Measurements from ENCODE around the gene USP2. TPM values are rescaled to one million over a fixed set of nuclear protein-coding genes. Genes with fewer than 3 reads are reported as not detected.
A peak's percentile ranks its signal among the peaks of the same experiment; 100 is the strongest.

USP2 gene, protein sequence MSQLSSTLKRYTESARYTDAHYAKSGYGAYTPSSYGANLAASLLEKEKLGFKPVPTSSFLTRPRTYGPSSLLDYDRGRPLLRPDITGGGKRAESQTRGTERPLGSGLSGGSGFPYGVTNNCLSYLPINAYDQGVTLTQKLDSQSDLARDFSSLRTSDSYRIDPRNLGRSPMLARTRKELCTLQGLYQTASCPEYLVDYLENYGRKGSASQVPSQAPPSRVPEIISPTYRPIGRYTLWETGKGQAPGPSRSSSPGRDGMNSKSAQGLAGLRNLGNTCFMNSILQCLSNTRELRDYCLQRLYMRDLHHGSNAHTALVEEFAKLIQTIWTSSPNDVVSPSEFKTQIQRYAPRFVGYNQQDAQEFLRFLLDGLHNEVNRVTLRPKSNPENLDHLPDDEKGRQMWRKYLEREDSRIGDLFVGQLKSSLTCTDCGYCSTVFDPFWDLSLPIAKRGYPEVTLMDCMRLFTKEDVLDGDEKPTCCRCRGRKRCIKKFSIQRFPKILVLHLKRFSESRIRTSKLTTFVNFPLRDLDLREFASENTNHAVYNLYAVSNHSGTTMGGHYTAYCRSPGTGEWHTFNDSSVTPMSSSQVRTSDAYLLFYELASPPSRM
- polyA plus RNA-seq (2013), result 0.87 TPM

DNA sequence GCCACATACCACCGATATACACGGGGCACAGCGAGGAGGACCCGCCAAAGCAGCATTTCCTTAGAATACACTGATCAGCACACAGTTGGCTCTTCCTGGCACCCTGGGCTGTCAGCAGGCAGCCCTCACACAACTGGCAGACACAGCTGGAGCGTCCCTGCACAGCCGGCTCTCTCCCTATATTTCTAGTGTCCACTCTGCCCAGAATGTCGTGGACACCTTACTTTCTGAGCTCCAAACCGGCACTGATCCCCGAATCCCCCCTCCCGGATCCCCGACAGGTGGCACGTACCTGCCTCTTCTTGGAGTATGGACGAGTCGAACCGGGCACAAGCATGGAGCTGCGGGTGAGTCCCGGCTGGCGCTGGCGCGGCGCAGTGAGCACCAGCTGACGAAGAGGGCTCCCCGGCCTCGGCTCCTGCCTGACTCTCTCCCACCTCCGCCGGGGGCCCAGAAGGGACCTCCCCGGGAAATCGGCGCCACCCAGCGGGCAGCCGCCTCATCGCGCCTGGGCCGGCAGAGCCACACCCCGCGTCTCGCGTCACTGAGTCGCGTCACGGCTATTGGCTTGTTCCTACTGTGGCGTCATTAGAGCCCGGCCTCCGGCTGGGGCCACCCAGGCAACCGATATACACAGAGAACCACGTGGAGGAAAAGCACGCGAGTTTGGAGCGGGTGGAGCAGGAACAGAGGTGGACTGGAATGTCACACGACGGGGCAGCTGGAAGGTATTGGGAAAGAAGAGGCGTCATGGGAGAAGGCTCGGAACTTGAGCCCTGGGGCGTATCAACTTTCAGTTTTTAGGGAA is at the start of gene USP2:
USP2 (minus strand) TSS at position 510 of the 808 bp plus-strand sequence. CDS start 8,210 bp downstream, outside the sequence.
- Histone ChIP-seq H3K4me3 (ENCODE audit: control insufficient read depth in 1 of 7, extremely low read depth in 1 of 7, insufficient read depth in 4 of 7, low read depth in 2 of 7, low read length in 6 of 7) (peak within 1 kb of the TSS; percentile 32 to 84 (median 74)), H3K27ac (ENCODE audit: insufficient read depth in 1 of 2, low read depth in 1 of 2, low read length in 2 of 2, poor library complexity in 1 of 2, severe bottlenecking in 2 of 2) (peak within 1 kb of the TSS; percentile 54 to 80), H3K27me3 (replicated peaks in 2 of 5; ENCODE audit: control insufficient read depth in 4 of 5, insufficient read depth in 5 of 5, low read length in 4 of 5) (peaks cover 2 to 14% (median 6%) of the 10 kb centered on the region in 5 experiments), H3K4me1 (ENCODE audit: control extremely low read depth in 1 of 4, control insufficient read depth in 4 of 4, insufficient read depth in 4 of 4, low read length in 3 of 4) (peaks cover 0 to 18% (median 16%) of the 10 kb centered on the region in 4 experiments), H3K36me3 (ENCODE audit: control insufficient read depth in 4 of 4, insufficient read depth in 4 of 4, low read length in 3 of 4) (no peaks in the 10 kb centered on the region), H3K9me3 (ENCODE audit: control extremely low read depth in 1 of 5, control insufficient read depth in 4 of 5, insufficient read depth in 2 of 5, low read depth in 1 of 5, low read length in 4 of 5) (no peaks in the 10 kb centered on the region)
- ChIA-PET CTCF (interaction anchor here (0.8 to 13.9 kb wide), 10 partner anchors 8 to 144 kb away, joined by 3 to 132 read pairs (median 4); no protein-coding TSS in a partner anchor), POLR2A (interaction anchor here (0.9 to 1.0 kb wide), 2 partner anchors 20 to 25 kb away, joined by 3 to 4 read pairs; no protein-coding TSS in a partner anchor)
- 0% methylated on average over 52 of the region's 54 CpGs for WGBS (ENCODE audit: insufficient coverage)
- DNase-seq, result peak; percentile 95 to 96 (median 95)

DNA sequence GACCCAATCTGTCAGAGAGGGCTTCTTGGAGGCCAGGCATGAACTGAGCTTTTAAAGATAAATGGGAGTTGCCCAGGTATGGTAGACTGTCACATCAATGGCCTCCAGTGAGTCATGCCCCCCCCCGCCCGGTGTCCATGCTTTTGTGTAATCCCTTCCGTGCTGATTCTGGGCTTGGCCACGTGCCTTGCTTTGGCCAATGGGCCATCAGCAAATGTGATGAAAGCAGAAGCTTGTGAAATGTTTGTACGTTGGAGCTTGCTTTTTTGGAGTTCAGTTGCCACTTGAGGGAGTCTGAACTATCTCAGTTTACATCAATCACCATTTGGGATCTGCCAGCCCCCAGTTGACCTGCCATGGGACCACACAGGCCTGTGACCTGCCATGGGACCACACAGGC is 45.8 kb upstream of the USP2 start:
- POLR2A ChIA-PET, result no interaction called here

DNA sequence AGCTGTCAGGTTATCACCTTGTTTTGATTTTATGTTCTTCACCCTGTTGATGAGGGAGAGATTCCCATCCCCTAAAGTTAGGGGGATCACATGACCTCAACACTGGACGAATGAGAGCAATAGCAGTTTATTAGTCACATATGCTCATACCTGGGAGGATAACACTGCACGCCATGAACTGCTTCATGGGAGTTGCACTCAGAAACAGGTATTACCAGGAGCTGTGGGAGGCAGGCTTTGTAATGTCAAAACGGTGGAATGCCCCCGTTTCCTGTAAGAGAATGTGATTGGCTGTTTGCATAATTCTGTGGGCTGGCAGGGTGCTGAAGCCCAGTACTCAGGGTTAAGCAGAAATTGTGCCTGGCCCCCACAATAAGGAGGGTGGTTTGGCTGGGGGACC is 44.7 kb upstream of the USP2 start:
- 84% methylated on average over 4 of the region's 4 CpGs for WGBS (ENCODE audit: insufficient coverage)
- ChIA-PET CTCF (no interaction called here), POLR2A (interaction anchor here (0.6 kb wide), 1 partner anchor 188 kb away, joined by 5 read pairs; no protein-coding TSS in a partner anchor)
- H3K27ac ChIP-seq (ENCODE audit: insufficient read depth in 1 of 2, low read depth in 1 of 2, low read length in 2 of 2, poor library complexity in 1 of 2, severe bottlenecking in 2 of 2), result no peak overlapping the region
- no peaks in the 10 kb centered on the region for H3K36me3 ChIP-seq (ENCODE audit: control insufficient read depth in 4 of 4, insufficient read depth in 4 of 4, low read length in 3 of 4)
- H3K9me3 ChIP-seq (ENCODE audit: control extremely low read depth in 1 of 5, control insufficient read depth in 4 of 5, insufficient read depth in 2 of 5, low read depth in 1 of 5, low read length in 4 of 5), result peaks cover 0 to 4% (median 0%) of the 10 kb centered on the region in 5 experiments
- H3K4me1 ChIP-seq (ENCODE audit: control extremely low read depth in 1 of 4, control insufficient read depth in 4 of 4, insufficient read depth in 4 of 4, low read length in 3 of 4), result peaks cover 0 to 20% (median 17%) of the 10 kb centered on the region in 4 experiments
- no peak overlapping the region for H3K4me3 ChIP-seq (ENCODE audit: control insufficient read depth in 1 of 7, extremely low read depth in 1 of 7, insufficient read depth in 4 of 7, low read depth in 2 of 7, low read length in 6 of 7)
- no peak for DNase-seq
- peaks cover 2 to 31% (median 8%) of the 10 kb centered on the region in 5 experiments for H3K27me3 ChIP-seq (replicated peaks in 2 of 5; ENCODE audit: control insufficient read depth in 4 of 5, insufficient read depth in 5 of 5, low read length in 4 of 5)

More for the DNA sequence above, 45.8 kb upstream of the USP2 start:
- peaks cover 0 to 4% (median 0%) of the 10 kb centered on the region in 5 experiments for H3K9me3 ChIP-seq (ENCODE audit: control extremely low read depth in 1 of 5, control insufficient read depth in 4 of 5, insufficient read depth in 2 of 5, low read depth in 1 of 5, low read length in 4 of 5)
- H3K36me3 ChIP-seq (ENCODE audit: control insufficient read depth in 4 of 4, insufficient read depth in 4 of 4, low read length in 3 of 4), result no peaks in the 10 kb centered on the region
- DNase-seq, result no peak
- H3K4me3 ChIP-seq (ENCODE audit: control insufficient read depth in 1 of 7, extremely low read depth in 1 of 7, insufficient read depth in 4 of 7, low read depth in 2 of 7, low read length in 6 of 7), result no peak overlapping the region
- no peak overlapping the region for H3K27ac ChIP-seq (ENCODE audit: insufficient read depth in 1 of 2, low read depth in 1 of 2, low read length in 2 of 2, poor library complexity in 1 of 2, severe bottlenecking in 2 of 2)
- CTCF ChIA-PET, result no interaction called here
- peaks cover 0 to 11% (median 10%) of the 10 kb centered on the region in 4 experiments for H3K4me1 ChIP-seq (ENCODE audit: control extremely low read depth in 1 of 4, control insufficient read depth in 4 of 4, insufficient read depth in 4 of 4, low read length in 3 of 4)
- H3K27me3 ChIP-seq (replicated peaks in 2 of 5; ENCODE audit: control insufficient read depth in 4 of 5, insufficient read depth in 5 of 5, low read length in 4 of 5), result peaks cover 0 to 20% (median 4%) of the 10 kb centered on the region in 5 experiments
- WGBS (ENCODE audit: insufficient coverage), result no CpG with 5 or more reads among the region's 5 CpGs

DNA sequence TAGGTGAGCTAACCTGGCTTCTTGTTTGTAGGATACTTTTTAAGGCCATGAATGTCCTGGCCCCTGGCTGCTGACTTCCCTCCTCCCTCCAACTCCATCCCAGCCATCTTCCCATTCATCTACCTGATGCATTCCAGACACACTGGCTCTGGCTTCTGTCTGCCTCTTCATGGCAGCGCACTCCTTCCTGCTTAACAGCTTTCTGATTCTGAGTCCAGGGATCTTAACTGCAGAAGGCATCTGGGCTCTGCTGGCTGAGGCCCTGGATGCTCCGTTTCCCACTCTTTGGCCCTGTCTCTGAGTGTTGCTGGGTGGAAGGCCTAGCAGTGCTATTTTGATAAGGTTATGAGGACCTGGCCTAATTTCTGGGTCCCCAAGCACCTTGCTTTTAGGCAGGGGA is 43.3 kb upstream of the USP2 start:
- Histone ChIP-seq H3K4me3 (ENCODE audit: control insufficient read depth in 1 of 7, extremely low read depth in 1 of 7, insufficient read depth in 4 of 7, low read depth in 2 of 7, low read length in 6 of 7) (no peak overlapping the region), H3K4me1 (ENCODE audit: control extremely low read depth in 1 of 4, control insufficient read depth in 4 of 4, insufficient read depth in 4 of 4, low read length in 3 of 4) (peaks cover 0 to 20% (median 17%) of the 10 kb centered on the region in 4 experiments), H3K27ac (ENCODE audit: insufficient read depth in 1 of 2, low read depth in 1 of 2, low read length in 2 of 2, poor library complexity in 1 of 2, severe bottlenecking in 2 of 2) (no peak overlapping the region), H3K36me3 (ENCODE audit: control insufficient read depth in 4 of 4, insufficient read depth in 4 of 4, low read length in 3 of 4) (no peaks in the 10 kb centered on the region), H3K9me3 (ENCODE audit: control extremely low read depth in 1 of 5, control insufficient read depth in 4 of 5, insufficient read depth in 2 of 5, low read depth in 1 of 5, low read length in 4 of 5) (peaks cover 0 to 4% (median 0%) of the 10 kb centered on the region in 5 experiments), H3K27me3 (replicated peaks in 2 of 5; ENCODE audit: control insufficient read depth in 4 of 5, insufficient read depth in 5 of 5, low read length in 4 of 5) (peaks cover 7 to 45% (median 10%) of the 10 kb centered on the region in 5 experiments)
- WGBS (ENCODE audit: insufficient coverage), result 100% methylated on average over 2 of the region's 2 CpGs
- no peak for DNase-seq
- ChIA-PET CTCF (no interaction called here), POLR2A (no interaction called here)

DNA sequence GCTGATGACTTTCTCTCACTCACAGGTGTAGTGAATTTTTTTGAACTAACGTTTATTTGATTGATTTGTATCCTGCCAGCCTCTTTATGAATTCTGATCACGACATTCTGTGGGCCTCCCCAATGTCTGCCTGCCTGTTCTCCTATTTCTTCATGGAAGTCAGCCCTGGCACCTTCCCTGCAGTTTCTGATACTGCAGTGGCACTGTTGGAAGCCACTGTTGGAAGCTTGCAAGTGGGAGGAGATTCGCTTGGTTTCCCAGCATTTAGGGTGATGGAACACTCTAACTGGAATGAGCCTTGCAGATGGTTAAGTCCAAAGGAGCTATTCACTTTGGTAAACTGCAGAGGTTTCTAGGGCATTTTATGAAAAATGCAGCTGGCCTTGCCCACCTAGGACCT is 42.8 kb upstream of the USP2 start:
- POLR2A ChIA-PET, result no interaction called here
- DNase-seq, result no peak
- Histone ChIP-seq H3K4me1 (ENCODE audit: control extremely low read depth in 1 of 4, control insufficient read depth in 4 of 4, insufficient read depth in 4 of 4, low read length in 3 of 4) (peaks cover 0 to 20% (median 17%) of the 10 kb centered on the region in 4 experiments), H3K4me3 (ENCODE audit: control insufficient read depth in 1 of 7, extremely low read depth in 1 of 7, insufficient read depth in 4 of 7, low read depth in 2 of 7, low read length in 6 of 7) (no peak overlapping the region), H3K27me3 (replicated peaks in 2 of 5; ENCODE audit: control insufficient read depth in 4 of 5, insufficient read depth in 5 of 5, low read length in 4 of 5) (peaks cover 7 to 45% (median 10%) of the 10 kb centered on the region in 5 experiments), H3K36me3 (ENCODE audit: control insufficient read depth in 4 of 4, insufficient read depth in 4 of 4, low read length in 3 of 4) (no peaks in the 10 kb centered on the region), H3K27ac (ENCODE audit: insufficient read depth in 1 of 2, low read depth in 1 of 2, low read length in 2 of 2, poor library complexity in 1 of 2, severe bottlenecking in 2 of 2) (no peak overlapping the region), H3K9me3 (ENCODE audit: control extremely low read depth in 1 of 5, control insufficient read depth in 4 of 5, insufficient read depth in 2 of 5, low read depth in 1 of 5, low read length in 4 of 5) (peaks cover 0 to 4% (median 0%) of the 10 kb centered on the region in 5 experiments)
- CTCF ChIA-PET, result no interaction called here
- WGBS (ENCODE audit: insufficient coverage), result 90% methylated on average over 2 of the region's 3 CpGs

DNA sequence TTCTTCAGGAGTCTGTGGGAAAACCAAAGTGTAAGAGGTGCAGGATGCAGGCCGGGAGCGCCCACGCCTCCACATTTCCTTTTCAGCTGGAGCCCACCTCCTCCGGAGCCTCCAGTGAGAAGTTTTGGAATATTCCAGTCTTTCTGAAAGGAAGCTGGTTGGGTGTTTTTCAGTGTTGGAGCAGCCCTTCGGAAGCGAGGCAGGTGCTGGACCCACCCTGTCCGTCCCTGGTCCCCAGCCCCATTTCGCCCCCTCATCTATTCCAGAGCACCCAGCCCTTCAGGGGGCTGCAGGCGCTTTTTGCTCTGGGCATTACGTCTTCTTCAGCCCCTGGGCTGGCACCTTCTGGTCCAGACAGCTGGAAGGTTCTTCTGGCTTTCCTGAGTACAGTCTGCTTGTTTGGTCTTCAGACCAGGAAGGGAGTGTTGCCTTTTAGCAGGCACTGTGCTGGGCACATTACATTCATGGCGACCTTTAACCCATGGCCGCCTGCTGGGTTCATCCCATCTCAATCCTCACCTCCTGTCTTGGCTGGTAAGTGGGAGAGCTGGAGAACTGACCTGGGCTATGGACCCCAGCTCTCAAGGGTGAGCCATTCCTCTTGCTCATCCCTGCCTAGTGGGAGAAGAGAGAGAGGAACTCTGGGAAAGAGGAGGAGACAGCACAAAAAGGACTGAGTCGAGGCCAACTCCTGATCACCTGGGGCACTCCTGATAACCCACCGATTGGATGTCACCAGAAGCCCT is 42.2 kb upstream of the USP2 start:
- 98% methylated on average over 7 of the region's 14 CpGs for WGBS (ENCODE audit: insufficient coverage)
- H3K4me1 ChIP-seq (ENCODE audit: control extremely low read depth in 1 of 4, control insufficient read depth in 4 of 4, insufficient read depth in 4 of 4, low read length in 3 of 4), result peaks cover 0 to 20% (median 17%) of the 10 kb centered on the region in 4 experiments
- peak overlapping the region in 3 of 7 experiments; percentile 53 to 70 (median 56) for H3K4me3 ChIP-seq (ENCODE audit: control insufficient read depth in 1 of 7, extremely low read depth in 1 of 7, insufficient read depth in 4 of 7, low read depth in 2 of 7, low read length in 6 of 7)
- POLR2A ChIA-PET, result no interaction called here
- H3K27me3 ChIP-seq (replicated peaks in 2 of 5; ENCODE audit: control insufficient read depth in 4 of 5, insufficient read depth in 5 of 5, low read length in 4 of 5), result peaks cover 7 to 45% (median 10%) of the 10 kb centered on the region in 5 experiments
- no peaks in the 10 kb centered on the region for H3K36me3 ChIP-seq (ENCODE audit: control insufficient read depth in 4 of 4, insufficient read depth in 4 of 4, low read length in 3 of 4)
- DNase-seq, result no peak
- no peaks in the 10 kb centered on the region for H3K9me3 ChIP-seq (ENCODE audit: control extremely low read depth in 1 of 5, control insufficient read depth in 4 of 5, insufficient read depth in 2 of 5, low read depth in 1 of 5, low read length in 4 of 5)
- H3K27ac ChIP-seq (ENCODE audit: insufficient read depth in 1 of 2, low read depth in 1 of 2, low read length in 2 of 2, poor library complexity in 1 of 2, severe bottlenecking in 2 of 2), result no peak overlapping the region
- CTCF ChIA-PET, result interaction anchor here (2.4 kb wide), 2 partner anchors 9 to 51 kb away, joined by 6 to 7 read pairs; no protein-coding TSS in a partner anchor
